ENCODE results near the gene ANKRD52. TPM values are rescaled to one million over a fixed set of nuclear protein-coding genes. Genes with fewer than 3 reads are reported as not detected.
"Not testable (repeated sequence)": the region's sequence is repeated elsewhere in the genome, so short reads cannot be mapped to it uniquely, and the experiment has no call there.

ANKRD52 gene
- total RNA-seq, 2 donors from 2014 or later: 59.3 to 99.3 TPM

DNA sequence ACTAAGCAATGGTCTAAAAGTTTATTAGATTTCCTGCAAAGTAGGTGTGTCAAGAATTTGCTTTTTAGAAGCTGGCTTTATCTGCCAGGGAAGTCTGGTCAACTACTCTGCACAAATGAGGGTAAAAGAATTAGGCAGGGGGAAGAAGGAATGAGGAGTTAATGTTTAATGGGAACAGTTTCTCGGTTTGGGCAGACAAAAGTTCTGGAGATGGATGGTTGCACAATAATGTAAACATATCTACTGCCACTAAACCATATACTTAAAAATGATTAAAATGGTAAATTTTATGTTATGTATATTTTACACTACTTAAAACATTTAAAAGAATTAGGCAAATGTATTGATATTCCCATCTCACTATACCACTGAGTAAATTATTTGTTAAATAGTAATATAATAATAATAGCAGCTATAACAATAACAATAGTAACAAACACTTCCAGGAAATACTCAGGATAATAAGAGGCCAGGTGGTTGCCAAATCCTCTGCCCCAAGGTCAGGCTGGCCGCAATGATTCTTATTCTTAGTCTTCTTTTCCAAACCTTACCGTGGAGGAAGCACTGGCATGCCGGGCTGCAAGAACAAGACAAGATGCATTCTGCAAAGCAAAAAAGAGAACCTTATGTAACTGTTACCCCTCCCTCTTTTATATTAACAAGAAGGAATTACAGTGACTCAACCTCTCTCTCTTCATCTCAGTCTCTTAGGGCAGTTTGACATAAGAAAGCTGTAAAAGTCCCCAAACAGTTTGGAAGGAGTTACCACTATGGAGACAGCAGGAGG, 28.1 kb upstream of the ANKRD52 start:
- Mint-ChIP-seq H3K27ac (peak overlapping the region in 1 of 2 donors; percentile 22), H3K27me3 (no peaks in the 10 kb centered on the region), H3K36me3 (peaks cover 25% of the 10 kb centered on the region), H3K9me3 (no peaks in the 10 kb centered on the region), H3K4me3 (no peak overlapping the region), H3K4me1 (ENCODE audit: low read depth in 2 of 2) (peaks cover 7% of the 10 kb centered on the region in 2 donors)
- no peak for ATAC-seq
- DNase-seq (ENCODE audit: low spot score): no peak

DNA sequence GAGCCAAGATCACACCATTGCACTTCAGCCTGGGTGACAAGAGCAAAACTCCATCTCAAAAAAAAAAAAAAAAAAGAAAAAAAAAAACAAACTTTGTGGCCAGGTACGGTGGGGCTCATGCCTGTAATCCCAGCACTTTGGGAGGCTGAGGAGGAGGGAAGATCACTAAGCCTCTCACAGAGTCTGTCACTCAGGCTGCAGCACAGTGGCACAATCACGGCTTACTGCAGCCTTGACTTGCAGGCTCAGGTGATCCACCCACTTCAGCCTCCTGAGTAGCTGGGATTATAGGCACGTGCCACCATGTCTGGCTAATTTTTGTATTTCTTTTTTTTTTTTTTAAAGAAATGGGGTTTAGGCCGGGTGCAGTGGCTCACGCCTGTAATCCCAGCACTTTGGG, 26.1 kb upstream of the ANKRD52 start:
- H3K27me3 Mint-ChIP-seq; H3K4me1 Mint-ChIP-seq (ENCODE audit: low read depth in 2 of 2); H3K27ac Mint-ChIP-seq; H3K4me3 Mint-ChIP-seq; DNase-seq (ENCODE audit: low spot score); H3K9me3 Mint-ChIP-seq; ATAC-seq: not testable (repeated sequence)
- H3K36me3 Mint-ChIP-seq: peaks cover 32% of the 10 kb centered on the region

DNA sequence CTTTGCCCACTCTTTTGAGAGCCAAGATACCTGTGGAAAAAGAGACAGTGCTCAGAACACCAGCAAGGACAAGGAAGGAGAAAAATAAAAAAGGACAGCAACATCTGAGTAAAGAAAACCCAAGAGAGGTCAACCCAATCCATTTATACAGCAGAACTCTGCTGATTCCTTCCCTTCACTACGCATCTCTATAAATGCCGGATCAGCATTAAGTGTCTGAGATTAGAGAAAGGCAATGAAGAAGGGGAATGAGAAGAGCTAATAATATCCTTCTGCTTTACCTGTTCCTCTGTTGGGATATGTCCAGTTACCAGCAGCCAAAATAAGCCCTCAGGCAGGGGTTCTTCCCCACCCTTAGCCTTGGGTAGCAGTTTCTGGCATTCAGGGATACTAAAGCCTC, 24.4 kb upstream of the ANKRD52 start:
- H3K27ac Mint-ChIP-seq: no peak overlapping the region
- H3K4me3 Mint-ChIP-seq: no peak overlapping the region
- no peak for DNase-seq (ENCODE audit: low spot score)
- peaks cover 32% of the 10 kb centered on the region for H3K36me3 Mint-ChIP-seq
- ATAC-seq: no peak
- peaks cover 6 to 7% of the 10 kb centered on the region in 2 donors for H3K4me1 Mint-ChIP-seq (ENCODE audit: low read depth in 2 of 2)
- no peaks in the 10 kb centered on the region for H3K27me3 Mint-ChIP-seq
- H3K9me3 Mint-ChIP-seq: no peaks in the 10 kb centered on the region

DNA sequence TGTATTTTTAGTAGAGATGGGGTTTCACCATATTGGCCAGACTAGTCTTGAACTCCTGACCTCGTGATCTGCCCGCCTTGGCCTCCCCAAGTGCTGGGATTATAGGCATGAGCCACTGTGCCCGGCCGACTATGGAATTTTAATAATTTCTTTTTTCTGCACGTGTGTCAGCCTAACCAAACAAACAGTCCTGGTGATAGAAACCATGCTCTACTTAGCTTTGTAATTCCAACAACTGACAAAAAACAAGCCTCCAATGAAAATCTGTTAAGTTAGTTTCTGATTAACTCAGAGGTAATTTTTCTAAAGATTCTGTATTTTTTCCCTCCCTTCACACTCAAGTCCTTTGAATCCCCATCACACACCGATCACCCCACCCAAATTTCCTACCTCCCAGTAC, 23.8 kb upstream of the ANKRD52 start:
- ATAC-seq (no peak), DNase-seq (ENCODE audit: low spot score) (no peak)
- H3K9me3 Mint-ChIP-seq: no peaks in the 10 kb centered on the region
- peaks cover 32% of the 10 kb centered on the region for H3K36me3 Mint-ChIP-seq
- no peak overlapping the region for H3K27ac Mint-ChIP-seq
- no peak overlapping the region for H3K4me3 Mint-ChIP-seq
- no peaks in the 10 kb centered on the region for H3K27me3 Mint-ChIP-seq
- H3K4me1 Mint-ChIP-seq (ENCODE audit: low read depth in 2 of 2): peaks cover 6 to 7% of the 10 kb centered on the region in 2 donors

DNA sequence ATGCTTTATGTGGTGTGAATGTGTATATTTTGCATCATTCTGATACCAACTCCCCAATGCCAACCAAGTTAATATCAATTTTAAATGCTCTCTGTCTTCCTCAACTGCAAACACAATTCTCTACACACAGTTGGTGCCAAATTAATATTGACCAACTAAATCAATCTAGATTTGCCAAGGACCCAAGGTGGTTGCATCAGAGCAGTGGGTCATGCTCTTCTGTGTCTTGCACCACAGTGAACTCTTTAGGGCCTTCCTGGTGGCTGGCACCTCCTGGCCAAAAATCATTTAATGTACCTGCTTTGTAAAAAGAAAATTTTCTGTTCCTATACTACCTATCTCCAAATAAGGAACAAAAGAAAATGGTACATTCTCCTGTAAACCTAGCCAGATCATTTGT, 22.7 kb upstream of the ANKRD52 start:
- no peaks in the 10 kb centered on the region for H3K9me3 Mint-ChIP-seq
- ATAC-seq: no peak
- peaks cover 0 to 3% of the 10 kb centered on the region in 2 donors for H3K4me1 Mint-ChIP-seq (ENCODE audit: low read depth in 2 of 2)
- H3K27me3 Mint-ChIP-seq: no peaks in the 10 kb centered on the region
- no peak for DNase-seq (ENCODE audit: low spot score)
- no peak overlapping the region for H3K4me3 Mint-ChIP-seq
- peak overlapping the region in 1 of 2 donors; percentile 65 for H3K27ac Mint-ChIP-seq
- peaks cover 29% of the 10 kb centered on the region for H3K36me3 Mint-ChIP-seq

DNA sequence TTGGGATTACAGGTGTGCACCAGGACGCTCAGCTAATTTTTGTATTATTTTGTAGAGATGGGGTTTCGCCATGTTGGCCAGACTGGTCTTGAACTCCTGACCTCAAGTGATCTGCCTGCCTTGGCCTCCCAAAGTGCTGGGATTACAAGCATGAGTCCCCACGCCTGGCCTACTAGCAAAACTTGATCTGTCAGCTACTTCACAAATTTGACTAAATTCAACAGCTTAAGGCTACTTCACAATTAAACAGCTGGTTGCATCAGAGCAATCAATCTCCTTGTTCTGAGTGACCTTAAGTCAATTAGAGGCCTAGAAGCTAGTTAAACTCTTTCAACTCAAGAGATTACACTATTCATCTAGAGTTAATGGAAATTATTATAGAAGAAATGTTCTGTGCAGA, 20.7 kb upstream of the ANKRD52 start:
- no peaks in the 10 kb centered on the region for H3K27me3 Mint-ChIP-seq
- H3K4me3 Mint-ChIP-seq: no peak overlapping the region
- ATAC-seq (no peak), DNase-seq (ENCODE audit: low spot score) (no peak)
- peaks cover 32% of the 10 kb centered on the region for H3K36me3 Mint-ChIP-seq
- H3K27ac Mint-ChIP-seq: no peak overlapping the region
- no peaks in the 10 kb centered on the region for H3K9me3 Mint-ChIP-seq
- no peaks in the 10 kb centered on the region for H3K4me1 Mint-ChIP-seq (ENCODE audit: low read depth in 2 of 2)

DNA sequence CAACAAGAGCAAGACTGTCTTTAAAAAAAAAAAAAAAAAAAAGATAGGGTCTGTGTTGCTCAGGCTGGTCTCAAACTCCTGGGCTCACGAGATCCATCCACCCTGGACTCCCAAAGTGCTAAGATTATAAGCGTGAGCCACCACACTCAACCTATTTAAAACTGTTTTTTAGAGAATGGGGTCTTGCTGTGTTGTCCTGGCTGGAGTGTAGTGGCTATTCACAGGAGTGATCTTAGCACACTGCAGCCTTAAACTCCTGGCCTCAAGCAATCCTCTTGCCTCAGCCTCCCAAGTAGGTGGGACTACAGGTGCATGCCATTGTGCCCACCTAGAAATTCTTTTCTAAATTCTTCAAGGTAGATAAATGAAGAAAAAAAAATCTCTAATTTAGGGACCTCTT, 16.1 kb upstream of the ANKRD52 start:
- H3K36me3 Mint-ChIP-seq: peaks cover 21% of the 10 kb centered on the region
- H3K27me3 Mint-ChIP-seq: no peaks in the 10 kb centered on the region
- no peaks in the 10 kb centered on the region for H3K9me3 Mint-ChIP-seq
- DNase-seq (ENCODE audit: low spot score) (no peak), ATAC-seq (no peak)
- H3K4me3 Mint-ChIP-seq: no peak overlapping the region
- no peak overlapping the region for H3K27ac Mint-ChIP-seq
- H3K4me1 Mint-ChIP-seq (ENCODE audit: low read depth in 2 of 2): no peaks in the 10 kb centered on the region

DNA sequence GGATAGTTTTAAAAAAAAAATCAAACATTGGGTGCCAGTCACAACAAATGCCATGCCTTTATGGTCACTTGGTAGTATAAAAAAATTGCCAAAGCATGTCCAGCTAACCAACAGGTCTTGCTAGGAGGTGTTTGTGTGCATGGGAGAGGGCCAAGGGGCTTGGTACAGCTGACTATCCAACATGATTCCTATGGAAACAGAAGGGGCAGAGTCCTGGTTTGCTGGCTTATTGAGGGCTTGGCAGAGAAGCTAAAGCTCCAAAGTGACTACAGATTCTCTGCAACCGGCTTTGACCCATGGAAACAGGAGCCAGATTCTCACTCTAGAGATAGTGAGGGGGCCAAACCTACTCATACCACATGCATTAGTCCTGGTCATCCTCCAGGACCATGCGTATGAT, 14.3 kb upstream of the ANKRD52 start:
- not testable (repeated sequence) for H3K27me3 Mint-ChIP-seq; H3K9me3 Mint-ChIP-seq; H3K27ac Mint-ChIP-seq; H3K4me3 Mint-ChIP-seq; H3K4me1 Mint-ChIP-seq (ENCODE audit: low read depth in 2 of 2); DNase-seq (ENCODE audit: low spot score); ATAC-seq
- H3K36me3 Mint-ChIP-seq: peaks cover 21% of the 10 kb centered on the region

DNA sequence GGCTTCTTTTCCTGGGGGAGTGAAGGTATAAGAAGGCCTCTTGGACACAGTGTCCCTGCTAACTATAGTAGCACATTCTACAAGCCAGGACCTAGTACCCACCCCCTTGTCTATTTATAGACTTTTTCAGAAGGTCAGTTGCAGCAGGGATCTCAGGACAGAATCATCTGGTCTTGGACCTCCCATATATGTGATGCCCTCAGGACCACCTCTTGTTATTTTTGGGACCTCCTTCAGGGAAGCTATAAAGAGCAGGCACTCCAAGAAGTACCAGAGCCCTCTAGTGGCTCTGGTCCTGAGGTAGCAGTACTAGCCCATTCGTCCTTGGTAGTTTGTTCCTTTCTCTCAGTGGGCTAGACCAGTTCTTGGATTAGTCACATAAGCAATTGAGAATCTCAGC, 12.8 kb upstream of the ANKRD52 start:
- no peaks in the 10 kb centered on the region for H3K27me3 Mint-ChIP-seq
- ATAC-seq (no peak), DNase-seq (ENCODE audit: low spot score) (no peak)
- H3K4me1 Mint-ChIP-seq (ENCODE audit: low read depth in 2 of 2): peaks cover 18 to 19% of the 10 kb centered on the region in 2 donors
- peaks cover 19% of the 10 kb centered on the region for H3K36me3 Mint-ChIP-seq
- H3K9me3 Mint-ChIP-seq: no peaks in the 10 kb centered on the region
- H3K4me3 Mint-ChIP-seq: no peak overlapping the region
- H3K27ac Mint-ChIP-seq: no peak overlapping the region

DNA sequence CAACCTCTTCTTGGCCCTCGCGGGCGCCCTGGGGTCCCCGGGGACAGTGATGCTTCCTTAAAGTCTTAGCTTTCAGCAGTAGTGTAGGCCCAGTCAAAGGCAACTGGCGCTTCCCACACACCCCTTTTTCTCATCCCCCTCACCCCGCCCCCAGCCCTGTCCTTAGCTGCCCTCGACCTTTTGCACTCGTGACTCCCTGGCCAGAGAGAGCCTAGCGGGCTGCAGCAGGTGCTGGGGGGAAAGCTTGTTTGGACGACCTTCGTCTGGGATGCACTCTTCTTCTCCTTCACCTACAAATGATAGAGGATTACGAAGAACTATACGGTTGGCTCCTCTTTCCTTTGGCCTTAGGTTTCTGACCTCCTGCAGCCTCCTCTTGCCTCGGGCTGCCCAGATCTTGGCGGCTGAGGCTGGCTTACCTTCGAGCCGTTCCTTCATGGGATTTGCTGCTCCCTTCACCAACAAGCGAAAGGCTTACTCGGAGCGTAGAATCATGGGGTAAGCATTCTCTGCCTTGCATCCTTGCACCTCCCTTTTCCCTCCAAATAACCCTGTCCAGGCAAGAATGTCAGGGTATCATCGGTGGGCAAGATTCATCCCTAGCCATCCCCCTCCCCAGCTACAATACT, 9.4 kb upstream of the ANKRD52 start:
- DNase-seq (ENCODE audit: low spot score) (no peak), ATAC-seq (no peak)
- no peaks in the 10 kb centered on the region for H3K9me3 Mint-ChIP-seq
- peak overlapping the region; percentile 95 for H3K4me3 Mint-ChIP-seq
- no peaks in the 10 kb centered on the region for H3K36me3 Mint-ChIP-seq
- H3K4me1 Mint-ChIP-seq (ENCODE audit: low read depth in 2 of 2): peaks cover 18 to 19% of the 10 kb centered on the region in 2 donors
- no peaks in the 10 kb centered on the region for H3K27me3 Mint-ChIP-seq
- H3K27ac Mint-ChIP-seq: peak overlapping the region; percentile 80 to 91

DNA sequence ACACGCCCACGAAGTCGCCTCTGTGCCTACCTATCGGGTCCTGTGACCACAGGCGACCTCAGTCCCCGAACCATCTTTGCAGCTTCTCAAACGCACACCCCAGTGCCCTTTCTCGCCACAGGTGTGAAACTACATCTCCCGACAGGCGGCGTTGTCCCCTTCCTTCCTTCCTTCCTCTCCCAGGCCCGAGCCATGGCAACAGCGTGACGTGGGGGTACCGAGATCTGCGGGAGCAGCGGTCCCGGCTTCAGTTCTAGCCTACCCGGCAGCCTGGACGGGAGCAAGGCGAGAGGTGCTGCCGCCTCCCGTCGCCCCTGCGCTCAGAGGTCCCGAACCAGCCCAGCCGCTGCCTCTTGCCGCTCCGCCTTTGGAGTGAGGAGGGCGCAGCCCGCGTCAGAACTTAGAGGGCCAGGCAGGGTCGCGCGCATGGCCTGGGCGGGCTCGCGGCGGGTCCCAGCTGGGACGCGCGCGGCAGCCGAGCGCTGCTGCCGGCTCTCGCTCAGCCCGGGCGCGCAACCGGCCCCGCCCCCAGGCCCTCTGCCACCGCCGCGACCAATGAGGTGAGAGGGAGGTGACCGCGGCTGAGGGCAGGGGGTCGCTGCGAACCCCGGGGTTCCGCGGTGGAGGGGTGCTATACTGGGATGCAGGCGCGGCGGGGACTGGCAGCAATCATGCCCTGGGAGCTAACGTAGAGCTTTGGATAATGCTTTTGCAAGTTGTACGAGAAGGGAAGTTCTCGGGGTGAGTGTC, 8.7 kb upstream of the ANKRD52 start, which contains the start of gene COQ10A:
COQ10A (plus strand) TSS at position 250 of the 750 bp plus-strand sequence; CDS start at position 427, 177 bp downstream.
- DNase-seq (ENCODE audit: low spot score): peak; percentile 91
- no peaks in the 10 kb centered on the region for H3K36me3 Mint-ChIP-seq
- H3K27ac Mint-ChIP-seq: peak within 1 kb of the TSS; percentile 80 to 91
- H3K4me1 Mint-ChIP-seq (ENCODE audit: low read depth in 2 of 2): peaks cover 18 to 19% of the 10 kb centered on the region in 2 donors
- H3K27me3 Mint-ChIP-seq: no peaks in the 10 kb centered on the region
- peak within 1 kb of the TSS; percentile 95 for H3K4me3 Mint-ChIP-seq
- H3K9me3 Mint-ChIP-seq: no peaks in the 10 kb centered on the region
- ATAC-seq: peak; percentile 97 to 98

DNA sequence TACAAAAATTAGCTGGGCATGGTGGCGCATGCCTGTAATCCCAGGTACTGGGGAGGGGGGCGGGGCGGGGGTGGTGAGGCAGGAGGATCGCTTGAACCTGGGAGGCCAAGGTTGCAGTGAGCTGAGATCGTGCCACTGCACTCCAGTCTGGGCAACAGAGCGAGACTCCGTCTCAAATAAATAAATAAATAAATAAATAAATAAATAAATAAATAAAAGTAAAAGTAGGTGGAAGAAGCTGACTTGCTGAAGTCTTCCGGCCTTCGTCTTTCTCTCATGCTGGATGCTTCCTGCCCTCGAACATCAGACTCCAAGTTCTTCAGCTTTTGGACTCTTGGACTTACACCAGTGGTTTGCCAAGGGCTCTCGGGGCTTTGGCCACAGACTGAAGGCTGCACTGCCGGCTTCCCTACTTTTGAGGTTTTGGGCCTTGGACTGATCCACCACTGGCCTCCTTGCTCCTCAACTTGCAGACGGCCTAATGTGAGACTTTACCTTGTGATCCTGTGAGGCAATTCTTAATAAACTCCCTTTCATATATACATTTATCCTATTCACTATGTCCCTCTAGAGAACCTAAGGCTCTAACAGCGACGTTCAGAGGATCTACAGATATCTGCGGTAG, 8.0 kb upstream of the ANKRD52 start:
- H3K27me3 Mint-ChIP-seq; DNase-seq (ENCODE audit: low spot score): not testable (repeated sequence)

DNA sequence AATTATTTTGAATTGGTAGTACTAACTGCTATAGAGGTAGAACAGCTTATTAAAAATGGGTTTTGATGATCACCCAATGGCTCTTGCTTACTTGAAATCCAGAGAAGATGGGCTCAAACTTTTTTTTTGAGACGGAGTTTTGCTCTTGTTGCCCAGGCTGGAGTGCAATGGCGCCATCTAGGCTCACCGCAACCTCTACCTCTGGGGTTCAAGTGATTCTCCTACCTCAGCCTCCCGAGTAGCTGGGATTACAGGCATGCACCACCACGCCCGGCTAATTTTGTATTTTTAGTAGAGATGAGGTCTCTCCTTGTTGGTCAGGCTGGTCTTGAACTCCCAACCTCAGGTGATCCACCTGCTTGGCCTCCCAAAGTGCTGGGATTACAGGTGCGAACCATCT, 4.8 kb upstream of the ANKRD52 start:
- not testable (repeated sequence) for ATAC-seq; H3K9me3 Mint-ChIP-seq; H3K36me3 Mint-ChIP-seq; DNase-seq (ENCODE audit: low spot score); H3K27ac Mint-ChIP-seq; H3K27me3 Mint-ChIP-seq; H3K4me3 Mint-ChIP-seq
- H3K4me1 Mint-ChIP-seq (ENCODE audit: low read depth in 2 of 2): peaks cover 23 to 24% of the 10 kb centered on the region in 2 donors

More for the DNA sequence above, 8.0 kb upstream of the ANKRD52 start:
- not testable (repeated sequence) for H3K36me3 Mint-ChIP-seq, ATAC-seq, H3K9me3 Mint-ChIP-seq
- Mint-ChIP-seq H3K4me1 (ENCODE audit: low read depth in 2 of 2) (peaks cover 18 to 19% of the 10 kb centered on the region in 2 donors), H3K4me3 (peak overlapping the region; percentile 95), H3K27ac (peak overlapping the region; percentile 80 to 91)

All from natural killer cell treated with Interleukin-12 subunit alpha and Interleukin-12 subunit beta and Interleukin-15 and Interleukin-18, amount 100 ng/mL, for 72 hours (primary cell).